ENCODE measurements around the gene PFN1.
A peak's percentile ranks its signal among the peaks of the same experiment; 100 is the strongest.
"Not testable (repeated sequence)": the region's sequence is repeated elsewhere in the genome, so short reads cannot be mapped to it uniquely, and the experiment has no call there.

PFN1 gene

DNA sequence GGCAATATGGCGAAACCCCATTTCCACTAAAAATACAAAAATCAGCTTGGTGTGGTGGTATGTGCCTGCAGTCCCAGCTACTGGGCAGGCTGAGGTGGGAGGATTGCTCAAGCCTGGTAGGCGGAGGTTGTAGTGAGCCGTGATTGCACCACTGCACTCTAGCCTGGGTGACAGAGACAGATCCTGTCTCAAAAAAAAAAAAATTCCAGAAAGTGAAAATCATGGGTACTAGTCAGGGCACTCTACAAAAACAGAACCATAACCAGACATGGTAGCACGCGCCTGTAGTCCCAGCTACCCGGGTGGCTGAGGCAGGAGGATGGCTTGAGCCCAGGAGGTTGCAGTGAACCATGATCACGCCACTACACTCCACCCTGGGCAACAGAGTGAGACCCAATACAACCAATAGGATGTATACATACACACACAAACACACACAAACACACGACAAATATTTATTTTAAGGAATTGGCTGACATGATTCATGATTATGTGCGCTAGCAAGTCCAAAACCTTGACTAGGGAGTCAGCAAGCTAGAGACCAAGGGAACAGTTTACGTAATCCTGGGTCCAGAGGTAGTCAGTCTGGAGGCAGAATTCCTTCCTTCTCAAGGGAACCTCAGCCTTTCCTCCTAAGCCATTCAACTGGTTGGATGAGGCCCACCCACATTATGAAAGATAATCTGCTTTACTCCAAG, 27.8 kb downstream of the PFN1 start:
- DNase-seq, result peak; percentile 94 to 96

GRCh38 chr17:4919511-4920047, 28.8 kb downstream of the PFN1 start:
- no peak for DNase-seq

DNA sequence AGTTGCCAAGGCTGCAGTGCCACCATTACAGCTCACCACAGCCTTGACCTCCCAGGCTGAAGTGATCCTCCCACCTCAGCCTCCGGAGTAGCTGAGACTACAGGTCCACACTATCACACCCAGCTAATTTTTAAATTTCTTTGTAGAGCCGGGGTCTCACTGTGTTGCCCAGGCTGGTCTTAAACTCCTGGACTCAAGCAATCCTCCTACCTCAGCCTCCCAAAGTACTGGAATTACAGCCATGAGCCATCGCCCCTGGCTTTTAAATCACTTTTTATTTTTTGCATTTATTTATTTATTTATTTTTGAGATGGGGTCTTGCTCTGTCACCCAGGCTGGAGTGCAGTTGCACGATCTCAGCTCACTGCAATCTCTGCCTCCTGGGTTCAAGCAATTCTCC, 33.8 kb downstream of the PFN1 start:
- DNase-seq, result not testable (repeated sequence)

GRCh38 chr17:4913994-4914393, 34.3 kb downstream of the PFN1 start:
- DNase-seq, result no peak

GRCh38 chr17:4908711-4909496, 39.4 kb downstream of the PFN1 start:
- peak; percentile 83 to 90 for DNase-seq

- DNase-seq, result no peak
These were observed 40.0 kb downstream of the PFN1 start for GRCh38 chr17:4908301-4908700.

DNA sequence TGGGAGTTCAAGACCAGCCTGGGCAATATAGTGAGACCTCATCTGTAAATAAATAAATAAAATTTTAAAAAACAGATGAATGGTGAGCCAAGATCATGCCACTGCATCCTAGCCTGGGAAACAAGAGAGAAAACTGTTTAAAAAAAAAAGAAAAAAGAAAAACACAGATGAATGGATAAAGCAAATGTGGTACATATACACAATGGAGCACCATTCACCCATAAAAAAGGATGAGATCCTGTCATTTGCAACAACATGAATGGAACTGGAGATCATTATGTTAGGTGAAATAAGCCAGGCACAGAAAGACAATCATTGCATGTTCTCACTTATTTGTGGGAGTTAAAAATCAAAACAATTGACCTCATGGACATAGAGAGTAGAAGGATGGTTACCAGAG, 41.7 kb downstream of the PFN1 start:
- DNase-seq, result not testable (repeated sequence)

DNA sequence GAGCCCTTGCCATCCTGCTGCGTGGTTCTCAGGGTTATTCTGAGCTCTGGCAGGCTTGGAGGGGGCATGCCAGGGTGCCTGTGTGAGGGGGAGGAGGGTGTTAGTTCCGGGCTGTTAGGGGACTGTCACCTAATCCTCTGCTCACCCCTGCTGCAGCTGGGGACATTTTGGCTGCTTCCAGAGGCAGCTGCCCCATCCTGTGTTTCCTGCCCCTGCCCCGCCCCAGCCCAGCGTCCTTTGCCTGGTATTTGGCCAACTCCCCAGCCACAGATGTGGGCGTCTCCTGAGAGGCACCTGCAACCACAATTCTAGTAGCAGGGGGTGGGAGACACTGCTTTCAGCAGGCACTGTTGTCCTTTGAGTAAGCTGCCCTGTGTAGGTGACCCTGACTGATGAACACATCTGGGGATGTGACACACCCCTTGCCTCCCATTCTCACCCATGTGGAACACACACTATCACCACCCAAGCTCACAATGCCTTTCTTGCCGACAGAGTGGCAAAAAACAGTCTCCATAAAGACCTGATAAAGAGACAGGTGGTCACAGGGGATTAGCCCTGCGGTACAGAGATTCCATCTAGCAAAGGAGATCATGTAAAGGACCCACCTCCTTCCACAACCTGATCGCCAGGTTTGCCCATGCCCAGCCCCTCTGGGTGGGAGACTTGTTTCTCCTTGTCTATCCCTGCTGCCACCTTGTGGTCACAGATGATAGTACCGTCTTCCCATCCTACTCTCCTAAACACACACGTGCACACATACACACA, 45.1 kb downstream of the PFN1 start, which contains the start of gene CHRNE:
Gene CHRNE (minus strand): TSS at position 48 of the 768 bp plus-strand sequence. CDS start 35 bp downstream, at position 13.
- DNase-seq, result peak in 1 of 2 donors; percentile 71

DNA sequence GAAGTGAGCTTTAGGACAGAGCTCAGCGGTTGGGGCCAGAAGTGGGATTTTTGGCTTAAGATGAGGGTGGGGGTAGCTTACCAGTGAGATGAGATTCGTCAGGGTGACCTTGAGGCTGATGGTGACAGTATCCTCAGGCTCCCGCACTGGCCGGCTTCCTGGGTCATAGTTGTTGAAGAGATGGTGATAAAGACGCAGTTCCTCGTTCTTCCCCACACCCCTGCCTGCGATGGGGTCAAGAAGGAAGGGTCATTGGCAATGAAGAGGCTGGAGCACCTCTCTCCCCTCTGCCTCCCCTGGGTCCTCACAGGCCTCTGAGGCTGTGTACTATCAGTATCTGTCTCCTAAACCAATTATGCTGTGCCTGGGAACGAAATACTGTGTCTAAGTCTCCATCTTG, 45.8 kb downstream of the PFN1 start:
- no peak for DNase-seq

GRCh38 chr17:4901648-4902344, 46.5 kb downstream of the PFN1 start:
- DNase-seq, result peak; percentile 73 to 79

DNA sequence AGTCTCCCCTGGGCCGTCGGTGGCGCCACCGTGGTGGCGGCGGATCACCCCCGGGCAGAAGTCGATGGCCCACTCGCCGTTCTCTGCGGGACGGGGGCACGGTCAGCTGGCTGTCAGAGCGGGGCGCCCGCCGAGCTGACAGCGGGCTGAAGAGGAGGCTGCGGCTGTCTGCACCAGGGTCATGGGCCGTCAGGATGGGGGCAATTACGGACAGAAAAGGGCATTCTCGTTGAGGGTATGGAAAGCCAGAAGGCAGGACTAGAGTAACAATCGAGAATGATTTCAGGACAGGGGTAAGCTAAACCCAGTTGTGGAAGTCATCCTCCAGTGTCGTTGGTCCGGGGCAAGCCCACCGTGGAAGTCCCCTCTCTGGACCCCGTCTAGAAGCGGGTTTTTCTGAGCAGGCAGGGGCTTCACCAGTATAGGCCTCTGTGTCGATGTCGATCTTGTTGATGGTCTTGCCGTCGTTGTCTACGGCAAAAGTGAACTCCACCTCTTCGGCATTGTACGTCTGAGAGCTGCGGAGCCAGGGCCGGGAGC, 47.2 kb downstream of the PFN1 start:
- no peak for DNase-seq

DNA sequence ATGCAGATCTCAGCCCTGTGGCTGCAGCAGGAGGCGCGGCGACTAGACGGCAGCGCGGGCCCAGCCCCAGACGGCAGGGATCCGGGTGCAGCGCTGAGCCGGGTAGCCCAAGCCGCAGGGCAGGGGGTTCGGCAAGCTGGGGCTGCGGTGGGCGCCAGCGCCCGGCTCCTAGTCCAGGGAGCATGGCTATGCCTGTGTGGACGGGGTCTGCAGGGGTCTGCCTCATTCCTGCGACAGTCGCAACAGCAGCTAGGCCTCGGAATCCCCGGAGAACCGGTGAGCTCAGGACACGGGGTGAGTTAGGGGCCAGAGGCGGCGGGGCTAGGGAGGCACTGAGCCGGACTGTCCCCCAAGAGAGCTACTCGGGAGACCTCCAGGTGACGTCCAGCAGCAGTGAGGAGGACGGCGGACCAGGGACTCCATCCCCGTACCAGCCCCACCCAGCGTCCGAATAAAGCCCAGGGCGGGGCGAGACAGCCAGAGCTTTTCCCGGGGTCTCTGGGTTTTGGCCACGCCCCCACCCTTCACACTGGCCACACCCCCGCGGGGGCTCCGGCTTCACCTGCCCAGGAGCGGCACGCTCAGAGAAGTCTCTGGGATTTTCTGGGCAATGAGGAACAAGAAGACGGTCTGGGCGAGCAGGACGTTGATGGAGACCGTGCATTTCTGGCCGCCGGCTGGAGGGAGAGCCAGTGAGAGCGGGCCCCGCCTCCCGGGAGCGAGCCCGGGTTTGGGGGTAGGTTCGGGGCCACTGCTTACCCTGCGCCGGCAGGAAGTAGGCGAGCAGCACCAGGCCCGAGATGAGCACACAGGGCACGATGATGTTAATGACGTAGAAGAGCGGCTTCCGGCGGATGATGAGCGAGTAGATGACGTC, 47.9 kb downstream of the PFN1 start:
- peak in 1 of 2 donors; percentile 57 for DNase-seq

GRCh38 chr17:4899341-4900230, 48.7 kb downstream of the PFN1 start, which contains the start of gene C17orf107:
C17orf107 (plus strand) TSS chr17:4899536; CDS start chr17:4899763, 227 bp downstream.
- peak; percentile 96 to 99 for DNase-seq

DNA sequence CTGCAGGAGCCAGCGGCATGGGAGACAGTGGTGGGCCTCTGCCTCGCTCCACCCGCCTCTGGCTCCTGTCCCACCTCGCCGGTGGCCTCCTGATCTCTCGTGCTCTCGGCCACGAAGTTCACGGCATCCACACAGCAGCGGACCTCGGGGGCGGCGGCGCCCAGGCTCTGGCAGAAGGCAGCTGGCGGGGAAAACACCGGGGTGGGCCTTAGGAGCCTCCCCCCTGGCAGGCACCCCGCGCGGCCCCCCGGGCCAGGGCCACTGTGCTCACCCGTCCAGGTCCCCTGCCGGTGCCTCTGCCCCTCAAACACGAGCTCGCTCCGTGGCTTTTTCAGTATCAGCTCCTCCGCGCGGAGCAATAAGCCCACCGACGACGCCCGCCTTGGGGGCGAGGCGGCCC, 49.4 kb downstream of the PFN1 start:
- no peak for DNase-seq

DNA sequence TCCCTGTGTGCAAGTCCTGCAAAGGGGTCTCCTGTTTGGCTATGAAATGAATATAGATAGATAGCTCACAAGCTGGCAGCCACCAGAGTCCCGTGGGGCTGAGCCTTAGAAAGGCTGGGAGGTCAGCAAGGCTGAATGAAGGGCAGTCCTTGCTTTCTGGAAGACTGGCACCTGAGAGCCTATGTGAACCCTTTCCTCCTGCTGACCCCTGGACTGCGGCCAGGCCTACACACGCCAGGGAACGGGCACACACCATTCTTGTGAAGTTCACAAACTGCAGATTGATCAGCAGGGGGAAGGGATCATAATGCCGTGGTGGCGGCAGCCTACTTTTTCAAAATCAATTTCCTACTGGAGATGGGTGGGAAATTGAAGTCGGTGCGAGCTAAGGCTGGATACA, 50.0 kb downstream of the PFN1 start:
- no peak for DNase-seq

DNA sequence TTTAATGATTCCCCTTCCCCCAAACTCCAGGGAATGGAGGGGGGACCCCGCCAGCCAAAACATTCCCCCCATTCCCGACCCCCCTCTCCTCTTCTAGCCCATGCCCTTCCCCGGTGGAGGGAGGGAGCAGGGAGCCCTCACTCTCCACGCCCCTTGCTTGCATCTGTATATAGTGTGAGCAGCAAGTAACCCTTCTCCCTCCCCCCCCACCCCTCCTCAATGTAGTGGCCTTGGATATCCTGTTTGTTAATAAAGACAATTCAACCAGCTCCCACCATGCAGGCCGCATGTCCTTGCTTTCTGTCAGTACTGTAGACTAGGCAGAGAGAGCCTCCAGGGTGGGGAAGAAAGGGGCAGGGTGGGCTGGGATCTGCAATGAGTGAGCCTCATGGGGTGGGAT, 50.5 kb downstream of the PFN1 start:
- no peak for DNase-seq

GRCh38 chr17:4897198-4897687, 51.1 kb downstream of the PFN1 start:
- no peak for DNase-seq

DNA sequence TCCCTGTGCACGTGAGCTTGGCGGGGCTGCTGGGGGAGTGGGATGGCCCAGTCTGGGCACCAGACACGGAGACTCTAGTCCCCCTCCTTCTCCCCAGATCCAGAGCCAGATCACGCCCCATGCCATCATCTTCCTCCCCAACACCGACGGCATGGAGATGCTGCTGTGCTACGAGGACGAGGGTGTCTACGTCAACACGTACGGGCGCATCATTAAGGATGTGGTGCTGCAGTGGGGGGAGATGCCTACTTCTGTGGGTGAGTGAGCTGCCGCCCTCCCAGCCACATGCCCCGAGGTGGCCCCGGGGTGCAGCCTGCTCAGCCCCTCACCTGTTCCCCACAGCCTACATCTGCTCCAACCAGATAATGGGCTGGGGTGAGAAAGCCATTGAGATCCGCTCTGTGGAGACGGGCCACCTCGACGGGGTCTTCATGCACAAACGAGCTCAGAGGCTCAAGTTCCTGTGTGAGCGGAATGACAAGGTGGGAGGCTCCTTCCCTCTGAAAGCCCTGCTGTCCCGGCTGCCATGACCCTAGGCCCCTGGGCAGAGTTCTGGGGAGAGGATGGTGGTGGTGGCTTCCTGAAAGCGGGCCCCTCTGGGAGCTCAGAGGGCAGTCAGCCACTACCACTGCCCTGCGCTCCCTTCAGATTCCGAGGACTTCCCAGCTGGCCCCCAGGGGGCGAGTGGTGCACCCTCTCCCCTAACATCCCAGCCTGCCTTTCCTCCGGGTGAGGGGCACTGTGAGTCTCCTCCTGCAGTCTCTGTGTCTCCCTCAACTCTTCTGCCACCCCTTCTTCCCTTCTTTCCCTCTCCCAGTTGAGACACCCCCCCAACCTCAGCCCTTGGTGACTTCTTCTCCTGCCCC, 51.8 kb downstream of the PFN1 start:
- DNase-seq, result no peak

Data from inflammatory macrophage treated with lipopolysaccharide for 1 hour (primary cell).